IMR-90 (cell line): Measurements from ENCODE around the gene MINK1.

Experiments used
- CEBPB ChIP-seq: IDR thresholded peaks from 2 replicates; pipeline ENCODE4 v1.6.1; 2012; ENCODE audit warnings: low read depth, low read length, improper control_type of control experiment
- CTCF ChIP-seq: conservative IDR thresholded peaks from 2 replicates; pipeline ENCODE4 v1.5.1; 2012; ENCODE audit warnings: mild to moderate bottlenecking, low read depth, low read length, improper control_type of control experiment
- ELK1 ChIP-seq: fragments of 150-350 bp; IDR thresholded peaks from 2 replicates; pipeline ENCODE4 v1.6.1; 2016; ENCODE audit warnings: low read depth, mild to moderate bottlenecking, low read length, moderate library complexity, borderline replicate concordance
- FOS ChIP-seq: fragments of 150-350 bp; IDR thresholded peaks from 2 replicates; pipeline ENCODE4 v1.6.1; 2016; ENCODE audit warnings: low read depth, low read length
- MAFK ChIP-seq: IDR thresholded peaks from 2 replicates; pipeline ENCODE4 v1.6.1; 2012; ENCODE audit warnings: low read depth, low read length, improper control_type of control experiment
- MAZ ChIP-seq: IDR thresholded peaks from 2 replicates; pipeline ENCODE4 v1.6.1; 2012; ENCODE audit warnings: low read depth, mild to moderate bottlenecking, low read length, improper control_type of control experiment, moderate library complexity, borderline replicate concordance
- MXI1 ChIP-seq: IDR thresholded peaks from 2 replicates; pipeline ENCODE4 v1.6.1; 2012; ENCODE audit warnings: low read depth, mild to moderate bottlenecking, low read length, moderate library complexity, borderline replicate concordance
- POLR2A ChIP-seq: IDR thresholded peaks from 2 replicates; pipeline ENCODE4 v1.6.1; 2012; ENCODE audit warnings: mild to moderate bottlenecking, low read depth, low read length
- RAD21 ChIP-seq: IDR thresholded peaks from 2 replicates; pipeline ENCODE4 v1.6.1; 2012; ENCODE audit warnings: low read length, improper control_type of control experiment
- RCOR1 ChIP-seq: IDR thresholded peaks from 2 replicates; pipeline ENCODE4 v1.6.1; 2012; ENCODE audit warnings: mild to moderate bottlenecking, low read length, improper control_type of control experiment; ENCODE audit not compliant: insufficient replicate concordance
- RFX5 ChIP-seq: IDR thresholded peaks from 2 replicates; pipeline ENCODE4 v1.8.0; 2012; ENCODE audit warnings: low read depth, mild to moderate bottlenecking, low read length, moderate library complexity
- SMC3 ChIP-seq: fragments of 150-350 bp; IDR thresholded peaks from 2 replicates; pipeline ENCODE4 v1.6.1; 2016; ENCODE audit warnings: low read depth, mild to moderate bottlenecking, antibody characterized with exemption, low read length, moderate library complexity
- USF2 ChIP-seq: fragments of 150-350 bp; IDR thresholded peaks from 2 replicates; pipeline ENCODE4 v1.6.1; 2017; ENCODE audit warnings: mild to moderate bottlenecking, antibody characterized with exemption, low read length, low read depth

GRCh38 chr17:4938069-4938491, 104.9 kb downstream of the MINK1 start:
- TF ChIP-seq POLR2A (no peak), CTCF (no peak), MAZ (no peak), RAD21 (no peak), ELK1 (no peak), MAFK (no peak), RCOR1 (no peak), FOS (no peak), CEBPB (no peak), SMC3 (no peak), USF2 (no peak), RFX5 (no peak), MXI1 (no peak)
